ENCODE results near the gene ARMC8. TPM values are rescaled to one million over a fixed set of nuclear protein-coding genes. Genes with fewer than 3 reads are reported as not detected.
"Not testable (repeated sequence)": the region's sequence is repeated elsewhere in the genome, so short reads cannot be mapped to it uniquely, and the experiment has no call there.

ARMC8 gene
- 44.0 and 49.8 TPM in 2 replicates for total RNA-seq (ENCODE audit: low replicate concordance)

- peak within 1 kb of the TSS; percentile 97 for H3K4me3 ChIP-seq (ENCODE audit: low read depth, low read length)
These were observed at the start of gene ARMC8 for GRCh38 chr3:138187296-138188012. ARMC8 (plus strand) TSS chr3:138187301; CDS start chr3:138187555, 254 bp downstream.

GRCh38 chr3:138137861-138138260 lies 49.2 kb upstream of the ARMC8 start:
- H3K4me3 ChIP-seq (ENCODE audit: low read depth, low read length) = no peak overlapping the region

More at GRCh38 chr3:138187296-138188012, at the start of gene ARMC8:
- DNase-seq (ENCODE audit: low read depth) = peak; percentile 90
- no peak for TF ChIP-seq CTCF (IDR thresholded peaks at IDR 0.05; ENCODE audit: insufficient read depth, low read length)

GRCh38 chr3:138139691-138140090 lies 47.4 kb upstream of the ARMC8 start:
- H3K4me3 ChIP-seq (ENCODE audit: low read depth, low read length) = no peak overlapping the region
- no peak for DNase-seq (ENCODE audit: low read depth)
- no peak for TF ChIP-seq CTCF (IDR thresholded peaks at IDR 0.05; ENCODE audit: insufficient read depth, low read length)

More at GRCh38 chr3:138137861-138138260, 49.2 kb upstream of the ARMC8 start:
- TF ChIP-seq CTCF (IDR thresholded peaks at IDR 0.05; ENCODE audit: insufficient read depth, low read length) = no peak
- DNase-seq (ENCODE audit: low read depth) = no peak

GRCh38 chr3:138140940-138141339 lies 46.2 kb upstream of the ARMC8 start:
- TF ChIP-seq CTCF (IDR thresholded peaks at IDR 0.05; ENCODE audit: insufficient read depth, low read length) = no peak
- H3K4me3 ChIP-seq (ENCODE audit: low read depth, low read length) = no peak overlapping the region
- no peak for DNase-seq (ENCODE audit: low read depth)

GRCh38 chr3:138142181-138142580 lies 44.9 kb upstream of the ARMC8 start:
- H3K4me3 ChIP-seq (ENCODE audit: low read depth, low read length); DNase-seq (ENCODE audit: low read depth): not testable (repeated sequence)

GRCh38 chr3:138148503-138148902 lies 38.6 kb upstream of the ARMC8 start:
- TF ChIP-seq CTCF (IDR thresholded peaks at IDR 0.05; ENCODE audit: insufficient read depth, low read length) = no peak
- H3K4me3 ChIP-seq (ENCODE audit: low read depth, low read length) = no peak overlapping the region
- DNase-seq (ENCODE audit: low read depth) = no peak

GRCh38 chr3:138154534-138154933 lies 32.6 kb upstream of the ARMC8 start:
- no peak for TF ChIP-seq CTCF (IDR thresholded peaks at IDR 0.05; ENCODE audit: insufficient read depth, low read length)

More at GRCh38 chr3:138154534-138154933, 32.6 kb upstream of the ARMC8 start:
- no peak for DNase-seq (ENCODE audit: low read depth)
- no peak overlapping the region for H3K4me3 ChIP-seq (ENCODE audit: low read depth, low read length)

Measured in fibroblast of the aortic adventitia (primary cell).